Heart right ventricle (tissue), 16 donors: ENCODE measurements around the gene C6orf132. TPM values are rescaled to one million over a fixed set of nuclear protein-coding genes. Genes with fewer than 3 reads are reported as not detected.

Experiments
- ATAC-seq, 8 donors: fragments of 200-7000 bp; cut with Tn5 transposase; one replicate each; pipeline ENCODE4 v1.9.1; 2020; ENCODE audit warnings: mild to moderate bottlenecking in 8 of 8, moderate library complexity in 8 of 8, moderate number of reproducible peaks in 1 of 8
- DNase-seq, 2 donors: peaks; one replicate each; pipeline ENCODE4 v3.0.0-alpha.2; 2020
- H3K27ac ChIP-seq, 10 donors: fragments of 200-600 bp; sonication (generic) in 2 of 10; one replicate each; pipeline versions ENCODE4 v1.5.0 to v1.8.0; 2020 to 2022; ENCODE audit warnings: mild to moderate bottlenecking in 3 of 10
- H3K27me3 ChIP-seq, 7 donors: fragments of 200-600 bp; one replicate each; pipeline ENCODE4 v1.8.0; 2021 to 2022; ENCODE audit warnings: mild to moderate bottlenecking in 2 of 7
- H3K36me3 ChIP-seq, 9 donors: fragments of 200-600 bp; sonication (generic) in 1 of 9; one replicate each; pipeline versions ENCODE4 v1.5.0 to v1.8.0; 2020 to 2022; ENCODE audit warnings: mild to moderate bottlenecking in 2 of 9
- H3K4me1 ChIP-seq, 9 donors: fragments of 200-600 bp; sonication (generic) in 1 of 9; one replicate each; pipeline versions ENCODE4 v1.5.0 to v1.8.0; 2020 to 2022; ENCODE audit warnings: mild to moderate bottlenecking in 4 of 9
- H3K4me3 ChIP-seq, 10 donors: fragments of 200-600 bp; sonication (generic) in 2 of 10; one replicate each; pipeline versions ENCODE4 v1.5.0 to v1.8.0; 2020 to 2022; ENCODE audit warnings: mild to moderate bottlenecking in 7 of 10, moderate library complexity in 2 of 10
- H3K9me3 ChIP-seq, 11 donors: fragments of 200-600 bp in 10 of 11; sonication (generic) in 2 of 11; one replicate each; pipeline versions ENCODE4 v1.5.0 to v1.8.0; 2013 to 2022; ENCODE audit warnings: mild to moderate bottlenecking in 2 of 11, control low read depth in 1 of 11, moderate library complexity in 1 of 11
- CTCF ChIP-seq, 9 donors: fragments of 200-600 bp; sonication (generic) in 2 of 9; IDR thresholded peaks; one replicate each; pipeline versions ENCODE4 v1.5.0 to v1.8.0; 2021 to 2022; ENCODE audit warnings: antibody characterized with exemption in 9 of 9, mild to moderate bottlenecking in 5 of 9, moderate library complexity in 1 of 9
- WGBS, 2 donors: extraction: QIAGEN DNeasy Blood & Tissue Kit; methylation state at CpG; one replicate each; pipeline ENCODE4 v1.1.7; 2013; ENCODE audit warnings: inconsistent platforms in 1 of 2; 5-methylcytosine and 5-hydroxymethylcytosine counted together
- intact Hi-C, 10 donors: fragments of 100-400 bp; cut with DNase I; formaldehyde crosslinking; loops; one replicate each; pipeline versions ENCODE4 v1.11.1 to v1.14.2; 2022
- polyA plus RNA-seq, 2 donors: library from polyadenylated mRNA; stranded (reverse); fragments of 200-250 nt; gene quantifications; one replicate each; pipeline ENCODE4 v1.2.3, GENCODE V29; 2013
- total RNA-seq, 10 donors: library from RNA; stranded (reverse); fragmentation: NEBNext Ultra II Directional in 3 of 10; extraction: Animal tissue kit (Norgen Biotek cat#: 25700) in 3 of 10; gene quantifications; one replicate each; pipeline versions ENCODE4 v1.2.1 to v1.2.4, GENCODE V29; 2021 to 2023
- donor health status: Arrhythmogenic right ventricular cardiomyopathy.
- donor health status: ischemic (EF 13 %, LVEDD 7.1; RV severe dilation, severe dysfunction).
- donor health status: healthy with polysubstance abuse.
- donor health status: DM: no; HTN: yes; CAD: no.
- donor health status: DM: no; HTN: no; CAD: no.
- donor health status: ischemic (EF 25% LVEDD 6.9; RV normal size, moderate dysfunction).
- donor health status: ischemic (EF 25% LVEDD 5.7; RV mildly dilated, moderate dysfunction).
- donor health status: healthy.
- donor health status: DM: yes; HTN: yes; CAD: no.
- donor health status: Ischemic cardiomyopathy.
- donor health status: ischemic (EF 35%, LVEDD 5.7; RV mildly dilated, moderate dysfunction).
- donor health status: nonischemic (EF 11% LVEDD 7.7; RV severe dilation, severe dysfunction).
- donor health status: DM: yes; HTN: yes; CAD: no.
- donor health status: PGD.
- donor health status: ischemic (EF 29% LVEDD 5.4; RV normal size, mild dysfunction).
- donor health status: nonischemic (EF 23%, LVEDD 6.1; RV moderate dilation, normal function).

C6orf132 gene
- total and polyA plus RNA-seq, 12 donors, result 0.23 to 2.9 (median 1.9) TPM

- intact Hi-C loops, result no loop called here
- peaks cover 0 to 10% (median 0%) of the 10 kb centered on the region in 11 donors for H3K9me3 ChIP-seq
- no peaks in the 10 kb centered on the region for H3K36me3 ChIP-seq
- peaks cover 0 to 5% (median 0%) of the 10 kb centered on the region in 7 donors for H3K27me3 ChIP-seq
- WGBS, 2 donors, result 81 to 89% methylated on average over 5 of the region's 5 CpGs
- DNase-seq (no peak), ATAC-seq (no peak)
- H3K4me3 ChIP-seq, result no peak overlapping the region
- H3K4me1 ChIP-seq, result peaks cover 0 to 13% (median 6%) of the 10 kb centered on the region in 9 donors
- no peak overlapping the region for H3K27ac ChIP-seq
- TF ChIP-seq CTCF (IDR thresholded peaks at IDR 0.05), result no peak
Measured at GRCh38 chr6:42113936-42114636, 28.3 kb downstream of the C6orf132 start.

- no peak for ATAC-seq
- Histone ChIP-seq H3K27ac (no peak overlapping the region), H3K27me3 (peaks cover 0 to 5% (median 0%) of the 10 kb centered on the region in 7 donors), H3K36me3 (no peaks in the 10 kb centered on the region), H3K9me3 (peaks cover 0 to 10% (median 0%) of the 10 kb centered on the region in 11 donors), H3K4me3 (no peak overlapping the region), H3K4me1 (no peaks in the 10 kb centered on the region)
- no peak for DNase-seq
- TF ChIP-seq CTCF (IDR thresholded peaks at IDR 0.05), result no peak
- 95 to 96% methylated on average over 1 of the region's 1 CpG for WGBS, 2 donors
- intact Hi-C loops, result no loop called here
Measured at GRCh38 chr6:42112351-42112750, 30.1 kb downstream of the C6orf132 start.

GRCh38 chr6:42110683-42111082 is 31.7 kb downstream of the C6orf132 start:
- DNase-seq, result no peak
- Histone ChIP-seq H3K36me3 (no peaks in the 10 kb centered on the region), H3K4me3 (no peak overlapping the region), H3K27ac (no peak overlapping the region), H3K27me3 (peaks cover 0 to 5% (median 0%) of the 10 kb centered on the region in 7 donors), H3K9me3 (peaks cover 0 to 10% (median 0%) of the 10 kb centered on the region in 11 donors), H3K4me1 (no peaks in the 10 kb centered on the region)
- intact Hi-C loops, result no loop called here
- ATAC-seq, result no peak
- TF ChIP-seq CTCF (IDR thresholded peaks at IDR 0.05), result no peak
- WGBS, 2 donors, result 82 to 90% methylated on average over 3 of the region's 3 CpGs

- Histone ChIP-seq H3K27me3 (peaks cover 0 to 17% (median 4%) of the 10 kb centered on the region in 7 donors), H3K36me3 (no peaks in the 10 kb centered on the region), H3K4me1 (peaks cover 3 to 15% (median 8%) of the 10 kb centered on the region in 9 donors), H3K9me3 (peaks cover 0 to 10% (median 0%) of the 10 kb centered on the region in 11 donors), H3K27ac (no peak overlapping the region), H3K4me3 (no peak overlapping the region)
- WGBS, 2 donors, result 96 to 97% methylated on average over 2 of the region's 2 CpGs
- TF ChIP-seq CTCF (IDR thresholded peaks at IDR 0.05), result no peak
- intact Hi-C loops, result no loop called here
- ATAC-seq (no peak), DNase-seq (no peak)
Measured at GRCh38 chr6:42108071-42108470, 34.3 kb downstream of the C6orf132 start.
